ENCODE results near the gene PRKCQ.

- TF ChIP-seq CTCF (IDR thresholded peaks at IDR 0.05; ENCODE audit: low read depth, low read length, missing input control) (no peak), ZBTB33 (IDR thresholded peaks at IDR 0.05) (no peak), REST (IDR thresholded peaks at IDR 0.05) (no peak)
Measured at GRCh38 chr10:6384847-6385246, 195.2 kb downstream of the PRKCQ start.

Measured in liver (tissue), 2 donors.